Karpas-422 (cell line): ENCODE measurements around the gene ATP13A5. TPM values are rescaled to one million over a fixed set of nuclear protein-coding genes. Genes with fewer than 3 reads are reported as not detected.

ENCODE experiments used
- DNase-seq: peaks from one replicate; pipeline ENCODE4 v3.0.0-alpha.2; 2015
- H2AFZ ChIP-seq: fragments of 200-600 bp; sonication (generic); 2 replicates; pipeline ENCODE4 v1.6.1; 2014; ENCODE audit warnings: antibody characterized with exemption, low read length, mixed read lengths
- H3K27ac ChIP-seq: fragments of 200-600 bp; sonication (generic); 2 replicates; pipeline ENCODE4 v1.5.1; 2014; ENCODE audit warnings: mild to moderate bottlenecking, low read length, moderate library complexity
- H3K27me3 ChIP-seq: fragments of 200-600 bp; sonication (generic); 2 replicates; pipeline ENCODE4 v1.6.1; 2014; ENCODE audit warnings: low read length, mixed read lengths
- H3K36me3 ChIP-seq: fragments of 200-600 bp; sonication (generic); 2 replicates; pipeline ENCODE4 v1.6.1; 2014; ENCODE audit warnings: low read length, mixed read lengths; ENCODE audit not compliant: insufficient read depth
- H3K4me1 ChIP-seq: fragments of 200-600 bp; sonication (generic); 2 replicates; pipeline ENCODE4 v1.6.1; 2014; ENCODE audit warnings: mild to moderate bottlenecking, low read length, mixed read lengths
- H3K4me2 ChIP-seq: fragments of 200-600 bp; sonication (generic); 2 replicates; pipeline ENCODE4 v1.6.1; 2014; ENCODE audit warnings: low read length, low read depth, mild to moderate bottlenecking; ENCODE audit not compliant: poor library complexity, severe bottlenecking
- H3K4me3 ChIP-seq: fragments of 200-600 bp; sonication (generic); 2 replicates; pipeline ENCODE4 v1.5.1; 2014; ENCODE audit warnings: mild to moderate bottlenecking, antibody characterized with exemption, low read length, mixed read lengths
- H3K79me2 ChIP-seq: fragments of 200-600 bp; sonication (generic); 2 replicates; pipeline ENCODE4 v1.6.1; 2014; ENCODE audit warnings: mild to moderate bottlenecking, low read length, mixed read lengths
- H3K9ac ChIP-seq: fragments of 200-600 bp; sonication (generic); 2 replicates; pipeline ENCODE4 v1.6.0; 2014; ENCODE audit warnings: low read length
- H3K9me2 ChIP-seq: fragments of 200-600 bp; sonication (generic), shearing (Covaris generic); replicated peaks from 2 replicates; pipeline ENCODE4 v1.6.0; 2014; ENCODE audit warnings: mild to moderate bottlenecking, low read length, moderate library complexity; ENCODE audit not compliant: insufficient read depth
- H3K9me3 ChIP-seq: fragments of 300-700, 200-600 bp; sonication (generic); 2 replicates; pipeline ENCODE4 v1.6.1; 2014; ENCODE audit warnings: low read length, mixed read lengths
- H4K20me1 ChIP-seq: fragments of 200-600 bp; sonication (generic); 2 replicates; pipeline ENCODE4 v1.6.1; 2014; ENCODE audit warnings: mild to moderate bottlenecking, antibody characterized with exemption, low read length, low read depth; ENCODE audit not compliant: insufficient read depth
- total RNA-seq: library from RNA; depleted of rRNA; stranded (reverse); fragments of >200 nt; shearing (Covaris generic); gene quantifications from 2 replicates; pipeline ENCODE4 v1.2.3, GENCODE V29; 2014; ENCODE audit warnings: low replicate concordance

The ATP13A5 gene
- total RNA-seq, 1 experiment from 2014 or later, result not detected

DNA sequence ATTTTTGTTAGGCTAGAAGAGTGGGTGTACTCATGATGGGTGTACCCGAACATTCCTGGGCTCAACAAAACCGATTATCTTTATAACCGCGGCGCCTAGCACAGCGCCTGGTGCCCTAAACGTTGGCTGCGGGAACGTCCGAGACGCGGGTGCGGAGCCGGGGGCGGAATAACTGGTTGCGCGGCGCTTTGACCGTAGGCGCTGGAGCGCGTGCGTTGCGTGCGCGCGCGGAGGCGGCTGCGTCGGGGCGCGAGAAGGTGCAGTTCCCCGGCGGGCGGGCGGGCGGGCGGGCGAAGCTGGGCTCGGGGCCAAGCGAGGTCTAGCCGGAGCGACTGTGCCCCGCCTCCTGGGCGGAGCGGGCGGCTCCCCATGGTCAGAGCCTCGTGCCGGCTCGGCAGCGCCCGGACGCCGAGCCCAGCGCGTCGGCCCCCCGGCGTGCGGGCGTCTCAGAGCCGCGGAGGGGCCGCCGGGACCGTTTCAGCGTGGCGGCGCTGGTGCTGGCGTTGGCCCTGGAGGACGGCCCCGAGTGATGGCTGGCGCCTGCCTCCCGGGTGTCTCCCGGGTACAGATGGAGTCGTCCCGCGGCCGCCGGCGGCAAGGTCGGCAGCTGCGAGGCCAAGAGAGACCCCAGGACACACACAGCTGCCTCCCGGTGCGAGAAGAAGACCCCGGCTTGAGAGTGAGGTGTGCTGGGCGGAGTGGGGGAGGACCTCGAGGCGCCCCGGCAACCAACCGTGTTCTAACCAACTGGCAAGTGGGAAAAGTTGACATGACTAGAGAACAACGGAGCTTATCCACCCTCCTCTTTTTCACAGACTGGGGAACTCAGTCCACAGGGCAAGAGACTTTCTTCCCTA lies 137.5 kb downstream of the ATP13A5 start, which contains the start of gene PLAAT1:
Gene PLAAT1 (plus strand): TSS at position 373 of the 857 bp plus-strand sequence. CDS start 14,429 bp downstream, outside the sequence.
- H3K4me2 ChIP-seq, result no peak within 1 kb of the TSS

DNA sequence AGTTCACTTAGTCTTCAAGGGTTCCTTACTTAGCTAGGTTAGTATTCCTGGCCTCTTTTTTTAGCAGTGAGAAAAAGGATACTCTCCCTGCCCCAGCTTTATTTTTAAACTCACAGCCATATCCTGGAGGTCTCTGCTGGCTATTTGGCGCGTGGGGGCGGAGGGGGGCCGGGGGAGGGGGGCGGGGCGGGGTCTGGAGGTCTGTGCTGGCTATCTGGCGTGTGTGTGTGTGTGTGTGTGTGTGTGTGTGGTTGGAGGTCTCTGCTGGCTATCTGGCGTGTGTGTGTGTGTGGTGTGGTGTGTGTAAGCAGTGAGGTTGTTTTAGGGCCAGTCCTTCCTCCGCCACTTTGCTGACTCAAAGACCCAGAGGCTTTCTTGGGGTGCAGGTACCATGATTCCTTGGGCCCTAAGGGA lies 138.1 kb downstream of the ATP13A5 start:
- no peaks in the 10 kb centered on the region for H4K20me1 ChIP-seq
- H2AFZ ChIP-seq, result no peak overlapping the region
- no peaks in the 10 kb centered on the region for H3K9me2 ChIP-seq
- H3K79me2 ChIP-seq, result no peaks in the 10 kb centered on the region
- no peak overlapping the region for H3K27ac ChIP-seq
- no peaks in the 10 kb centered on the region for H3K9me3 ChIP-seq
- DNase-seq, result no peak
- no peak overlapping the region for H3K9ac ChIP-seq
- H3K4me3 ChIP-seq, result no peak overlapping the region
- H3K4me2 ChIP-seq, result no peak overlapping the region
- H3K27me3 ChIP-seq, result no peaks in the 10 kb centered on the region
- H3K36me3 ChIP-seq, result no peaks in the 10 kb centered on the region
- H3K4me1 ChIP-seq, result no peaks in the 10 kb centered on the region

More for the DNA sequence above, 137.5 kb downstream of the ATP13A5 start, which contains the start of gene PLAAT1:
- Histone ChIP-seq H3K27ac (no peak within 1 kb of the TSS), H3K4me3 (no peak within 1 kb of the TSS), H3K4me1 (no peaks in the 10 kb centered on the region), H3K79me2 (no peaks in the 10 kb centered on the region), H2AFZ (no peak within 1 kb of the TSS), H3K9me2 (no peaks in the 10 kb centered on the region), H4K20me1 (no peaks in the 10 kb centered on the region), H3K9ac (no peak within 1 kb of the TSS), H3K9me3 (no peaks in the 10 kb centered on the region), H3K27me3 (no peaks in the 10 kb centered on the region), H3K36me3 (no peaks in the 10 kb centered on the region)
- DNase-seq, result no peak

DNA sequence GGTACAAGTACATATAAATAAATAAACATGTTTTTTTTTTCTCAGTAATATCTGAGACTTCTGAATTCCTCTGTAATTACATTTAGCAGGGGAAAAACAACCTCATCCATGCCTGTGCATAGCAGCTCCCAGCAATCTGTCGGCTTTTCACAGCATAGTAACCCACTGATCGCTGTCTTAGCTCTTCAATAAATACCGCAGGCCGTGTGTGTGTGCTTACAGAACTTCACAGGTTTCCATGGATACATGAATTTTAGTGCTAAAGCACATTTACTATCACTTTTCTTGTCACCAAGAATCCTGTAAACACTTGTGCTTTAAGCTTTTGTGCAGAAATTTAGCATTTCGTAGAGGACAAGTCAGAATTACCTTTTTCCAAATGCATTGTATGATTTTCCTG lies 141.5 kb downstream of the ATP13A5 start:
- no peaks in the 10 kb centered on the region for H3K9me3 ChIP-seq
- no peak overlapping the region for H2AFZ ChIP-seq
- H3K27ac ChIP-seq, result no peak overlapping the region
- no peaks in the 10 kb centered on the region for H3K36me3 ChIP-seq
- no peak for DNase-seq
- no peaks in the 10 kb centered on the region for H3K9me2 ChIP-seq
- no peak overlapping the region for H3K4me2 ChIP-seq
- no peaks in the 10 kb centered on the region for H4K20me1 ChIP-seq
- H3K79me2 ChIP-seq, result no peaks in the 10 kb centered on the region
- H3K27me3 ChIP-seq, result no peaks in the 10 kb centered on the region
- no peak overlapping the region for H3K4me3 ChIP-seq
- H3K9ac ChIP-seq, result no peak overlapping the region
- H3K4me1 ChIP-seq, result no peaks in the 10 kb centered on the region

DNA sequence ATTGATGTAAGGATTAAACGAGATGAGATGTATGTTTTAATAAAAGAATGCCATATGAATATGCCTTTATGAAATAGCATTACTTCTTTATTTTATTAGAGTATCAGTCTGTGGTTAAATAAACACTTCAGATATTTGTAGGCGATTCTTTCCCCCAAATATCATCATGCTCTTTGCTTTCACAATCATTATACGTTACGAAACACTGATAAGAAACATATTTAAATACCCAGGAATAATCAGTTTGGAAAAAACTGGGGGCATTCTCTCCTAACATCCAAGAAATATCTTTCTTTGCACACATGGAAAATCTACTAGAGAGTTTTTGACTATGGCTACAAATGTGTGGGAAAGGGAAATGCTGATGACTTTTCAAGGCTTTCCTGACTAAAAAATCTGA lies 142.0 kb downstream of the ATP13A5 start:
- Histone ChIP-seq H3K36me3 (no peaks in the 10 kb centered on the region), H3K79me2 (no peaks in the 10 kb centered on the region), H3K9me2 (no peaks in the 10 kb centered on the region), H3K27ac (no peak overlapping the region), H3K4me3 (no peak overlapping the region), H3K9ac (no peak overlapping the region), H3K9me3 (no peaks in the 10 kb centered on the region), H2AFZ (no peak overlapping the region), H4K20me1 (no peaks in the 10 kb centered on the region), H3K27me3 (no peaks in the 10 kb centered on the region), H3K4me1 (no peaks in the 10 kb centered on the region), H3K4me2 (no peak overlapping the region)
- no peak for DNase-seq

DNA sequence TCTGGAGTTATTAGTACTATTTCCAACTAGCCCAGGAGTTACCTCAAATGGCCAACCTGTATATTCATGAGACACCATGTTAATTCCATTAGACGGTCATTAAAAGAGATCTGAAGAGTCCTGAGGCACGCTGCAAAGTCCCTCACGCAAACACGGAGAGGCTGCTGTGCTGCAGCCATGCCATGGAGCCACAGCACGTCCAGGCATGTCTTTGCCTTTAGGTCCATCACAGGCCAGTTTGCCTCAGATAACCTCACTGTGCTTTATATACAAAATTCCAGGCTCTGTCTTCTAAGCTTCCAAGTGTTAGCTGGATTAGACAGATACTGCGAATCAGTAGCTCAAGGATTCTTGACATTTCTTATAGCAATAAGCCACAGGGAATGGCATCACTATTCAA lies 147.4 kb downstream of the ATP13A5 start:
- H3K27ac ChIP-seq, result no peak overlapping the region
- H3K9me2 ChIP-seq, result no peaks in the 10 kb centered on the region
- no peaks in the 10 kb centered on the region for H4K20me1 ChIP-seq
- no peaks in the 10 kb centered on the region for H3K4me1 ChIP-seq
- H3K27me3 ChIP-seq, result no peaks in the 10 kb centered on the region
- no peak overlapping the region for H3K4me3 ChIP-seq
- no peak for DNase-seq
- no peaks in the 10 kb centered on the region for H3K36me3 ChIP-seq
- no peak overlapping the region for H2AFZ ChIP-seq
- H3K4me2 ChIP-seq, result no peak overlapping the region
- H3K9ac ChIP-seq, result no peak overlapping the region
- no peaks in the 10 kb centered on the region for H3K79me2 ChIP-seq
- H3K9me3 ChIP-seq, result no peaks in the 10 kb centered on the region

DNA sequence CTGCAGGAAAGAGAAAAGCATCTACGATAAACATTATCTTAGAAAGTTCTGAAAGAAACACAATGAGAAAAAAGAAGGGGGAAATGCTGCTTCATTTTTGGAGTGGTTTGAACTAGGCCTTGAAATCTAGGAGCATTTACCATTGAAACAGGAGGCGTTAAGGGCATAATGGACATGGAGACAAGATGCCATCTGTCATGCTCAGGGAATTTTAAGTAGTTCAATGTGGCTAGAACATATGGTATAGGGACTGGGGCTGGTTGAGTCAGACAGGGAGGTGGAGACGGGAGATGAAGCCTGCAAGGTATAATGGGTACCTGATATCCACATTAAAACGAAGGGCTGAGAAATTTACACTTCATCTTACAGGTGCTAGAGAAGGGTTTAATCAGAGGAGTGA lies 147.9 kb downstream of the ATP13A5 start:
- H3K4me3 ChIP-seq, result no peak overlapping the region
- H3K4me2 ChIP-seq, result no peak overlapping the region
- no peaks in the 10 kb centered on the region for H4K20me1 ChIP-seq
- no peaks in the 10 kb centered on the region for H3K79me2 ChIP-seq
- H2AFZ ChIP-seq, result no peak overlapping the region
- no peaks in the 10 kb centered on the region for H3K4me1 ChIP-seq
- H3K27me3 ChIP-seq, result no peaks in the 10 kb centered on the region
- H3K27ac ChIP-seq, result no peak overlapping the region
- H3K9me2 ChIP-seq, result no peaks in the 10 kb centered on the region
- no peaks in the 10 kb centered on the region for H3K36me3 ChIP-seq
- no peak overlapping the region for H3K9ac ChIP-seq
- no peak for DNase-seq
- H3K9me3 ChIP-seq, result no peaks in the 10 kb centered on the region

DNA sequence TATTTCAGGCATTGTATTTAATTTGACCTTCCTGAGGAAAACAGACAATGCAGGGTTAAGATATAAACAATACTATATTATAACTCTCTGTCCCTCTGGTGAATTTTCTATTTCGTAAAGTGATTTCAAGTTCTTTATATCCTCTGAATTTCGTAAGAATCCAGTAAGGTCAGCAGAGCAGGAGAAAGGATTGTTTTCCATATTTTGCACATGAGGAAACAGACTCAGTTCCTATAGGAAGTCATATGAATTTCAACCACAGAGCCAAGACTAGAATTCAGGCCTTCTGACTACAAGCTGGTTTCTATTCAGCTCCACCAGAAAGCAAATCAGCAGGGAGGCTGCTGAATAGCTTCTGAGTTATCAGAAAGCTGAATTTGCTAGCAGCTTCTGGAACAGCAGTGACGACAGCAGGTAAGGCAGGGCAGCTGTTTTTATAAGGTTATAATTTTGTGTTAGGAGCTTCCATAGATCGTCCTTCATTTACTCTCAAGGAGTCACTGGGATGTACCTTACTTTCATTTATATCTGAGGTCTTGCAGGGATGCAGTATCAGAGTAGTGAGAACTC lies 148.6 kb downstream of the ATP13A5 start:
- no peak for DNase-seq

DNA sequence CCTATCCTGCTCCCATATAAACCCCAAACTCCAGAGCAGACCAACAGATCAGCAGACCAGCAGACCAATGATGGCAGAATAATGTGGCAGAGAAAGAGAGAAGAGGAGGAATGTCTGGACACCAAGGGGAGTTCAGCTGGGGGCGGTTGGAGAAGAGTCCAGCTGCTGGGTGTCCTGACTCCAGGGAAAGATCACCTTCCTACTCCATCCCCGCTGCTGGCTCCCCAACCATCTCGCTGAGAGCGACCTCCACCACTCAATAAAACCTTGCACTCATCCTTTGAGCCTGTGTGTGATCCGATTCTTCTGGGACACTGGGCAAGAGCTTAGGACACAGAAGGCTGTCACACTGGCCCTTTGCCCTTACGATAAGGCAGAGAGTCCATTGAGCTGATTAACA lies 150.3 kb downstream of the ATP13A5 start:
- Histone ChIP-seq H3K27ac (no peak overlapping the region), H3K4me2 (no peak overlapping the region), H3K36me3 (no peaks in the 10 kb centered on the region), H4K20me1 (no peaks in the 10 kb centered on the region), H2AFZ (no peak overlapping the region), H3K9me3 (no peaks in the 10 kb centered on the region), H3K27me3 (no peaks in the 10 kb centered on the region), H3K9me2 (no peaks in the 10 kb centered on the region), H3K4me3 (no peak overlapping the region), H3K9ac (no peak overlapping the region), H3K4me1 (no peaks in the 10 kb centered on the region), H3K79me2 (no peaks in the 10 kb centered on the region)
- no peak for DNase-seq

More for the DNA sequence above, 148.6 kb downstream of the ATP13A5 start:
- H3K9ac ChIP-seq, result no peak overlapping the region
- no peaks in the 10 kb centered on the region for H3K9me2 ChIP-seq
- no peaks in the 10 kb centered on the region for H3K79me2 ChIP-seq
- H4K20me1 ChIP-seq, result no peaks in the 10 kb centered on the region
- no peak overlapping the region for H3K4me2 ChIP-seq
- no peak overlapping the region for H3K27ac ChIP-seq
- H3K9me3 ChIP-seq, result no peaks in the 10 kb centered on the region
- no peaks in the 10 kb centered on the region for H3K36me3 ChIP-seq
- no peak overlapping the region for H3K4me3 ChIP-seq
- H3K4me1 ChIP-seq, result no peaks in the 10 kb centered on the region
- no peaks in the 10 kb centered on the region for H3K27me3 ChIP-seq
- H2AFZ ChIP-seq, result no peak overlapping the region
